ENCODE measurements around the gene CDR2L. TPM values are rescaled to one million over a fixed set of nuclear protein-coding genes. Genes with fewer than 3 reads are reported as not detected.
"Not testable (repeated sequence)": the region's sequence is repeated elsewhere in the genome, so short reads cannot be mapped to it uniquely, and the experiment has no call there.

CDR2L gene
- total and polyA plus RNA-seq, 2 experiments from 2014 or later: 8.0 to 16.4 TPM

GRCh38 chr17:75004371-75004770, 16.9 kb downstream of the CDR2L start:
- Histone ChIP-seq H3K27ac (no peak overlapping the region), H3K9me3 (ENCODE audit: low read depth) (no peaks in the 10 kb centered on the region), H3K36me3 (peaks cover 4% of the 10 kb centered on the region), H3K4me1 (ENCODE audit: low read depth) (no peaks in the 10 kb centered on the region), H3K27me3 (no peaks in the 10 kb centered on the region), H3K4me3 (no peak overlapping the region)
- no peak for DNase-seq (ENCODE audit: low read depth in 1 of 2, low spot score in 1 of 2)
- TF ChIP-seq CTCF (IDR thresholded peaks at IDR 0.05; ENCODE audit: low read depth, low read length): no peak

- Histone ChIP-seq H3K4me1 (ENCODE audit: low read depth) (no peaks in the 10 kb centered on the region), H3K36me3 (peaks cover 4% of the 10 kb centered on the region), H3K27ac (no peak overlapping the region), H3K4me3 (no peak overlapping the region), H3K27me3 (no peaks in the 10 kb centered on the region), H3K9me3 (ENCODE audit: low read depth) (no peaks in the 10 kb centered on the region)
- TF ChIP-seq CTCF (IDR thresholded peaks at IDR 0.05; ENCODE audit: low read depth, low read length): no peak
- DNase-seq (ENCODE audit: low read depth in 1 of 2, low spot score in 1 of 2): no peak
These were observed 17.9 kb downstream of the CDR2L start for GRCh38 chr17:75005291-75005690.

- H3K4me1 ChIP-seq (ENCODE audit: low read depth); DNase-seq (ENCODE audit: low read depth in 1 of 2, low spot score in 1 of 2); H3K27ac ChIP-seq; H3K27me3 ChIP-seq; H3K36me3 ChIP-seq; H3K4me3 ChIP-seq; H3K9me3 ChIP-seq (ENCODE audit: low read depth): not testable (repeated sequence)
These were observed 18.7 kb downstream of the CDR2L start for GRCh38 chr17:75006084-75006483.

- H3K4me1 ChIP-seq (ENCODE audit: low read depth): peaks cover 3% of the 10 kb centered on the region
- no peak for TF ChIP-seq CTCF (IDR thresholded peaks at IDR 0.05; ENCODE audit: low read depth, low read length)
- DNase-seq (ENCODE audit: low read depth in 1 of 2, low spot score in 1 of 2): no peak
- H3K9me3 ChIP-seq (ENCODE audit: low read depth): no peaks in the 10 kb centered on the region
- no peak overlapping the region for H3K4me3 ChIP-seq
- H3K27ac ChIP-seq: no peak overlapping the region
- no peaks in the 10 kb centered on the region for H3K36me3 ChIP-seq
- H3K27me3 ChIP-seq: no peaks in the 10 kb centered on the region
These were observed 19.2 kb downstream of the CDR2L start for GRCh38 chr17:75006653-75007052.

- no peak for DNase-seq (ENCODE audit: low read depth in 1 of 2, low spot score in 1 of 2)
- Histone ChIP-seq H3K9me3 (ENCODE audit: low read depth) (no peaks in the 10 kb centered on the region), H3K4me1 (ENCODE audit: low read depth) (peaks cover 4% of the 10 kb centered on the region), H3K4me3 (no peak overlapping the region), H3K27me3 (no peaks in the 10 kb centered on the region), H3K36me3 (no peaks in the 10 kb centered on the region), H3K27ac (no peak overlapping the region)
- TF ChIP-seq CTCF (IDR thresholded peaks at IDR 0.05; ENCODE audit: low read depth, low read length): no peak
These were observed 20.9 kb downstream of the CDR2L start for GRCh38 chr17:75008373-75008772.

GRCh38 chr17:75009139-75009724, 21.8 kb downstream of the CDR2L start:
- Histone ChIP-seq H3K27ac (no peak overlapping the region), H3K9me3 (ENCODE audit: low read depth) (no peaks in the 10 kb centered on the region), H3K36me3 (no peaks in the 10 kb centered on the region), H3K27me3 (no peaks in the 10 kb centered on the region), H3K4me3 (no peak overlapping the region), H3K4me1 (ENCODE audit: low read depth) (peaks cover 4% of the 10 kb centered on the region)
- DNase-seq (ENCODE audit: low read depth in 1 of 2, low spot score in 1 of 2): no peak
- no peak for TF ChIP-seq CTCF (IDR thresholded peaks at IDR 0.05; ENCODE audit: low read depth, low read length)

Measured in cardiac muscle cell (in vitro differentiated cells and primary cell).